GM12873 (cell line): ENCODE results near the gene AKT3.

Experiments
- TF ChIP-seq, protein P1 (sequence below): IDR thresholded peaks from 2 replicates; pipeline ENCODE4 v1.5.1; 2012; ENCODE audit warnings: low read depth, mild to moderate bottlenecking, moderate library complexity, low read length, control low read depth; ENCODE audit not compliant: insufficient read depth; ENCODE audit errors: missing control alignments

AKT3 gene

GRCh38 chr1:243848858-243849420 is 1.1 kb downstream of the AKT3 start:
- TF ChIP-seq, protein P1, sequence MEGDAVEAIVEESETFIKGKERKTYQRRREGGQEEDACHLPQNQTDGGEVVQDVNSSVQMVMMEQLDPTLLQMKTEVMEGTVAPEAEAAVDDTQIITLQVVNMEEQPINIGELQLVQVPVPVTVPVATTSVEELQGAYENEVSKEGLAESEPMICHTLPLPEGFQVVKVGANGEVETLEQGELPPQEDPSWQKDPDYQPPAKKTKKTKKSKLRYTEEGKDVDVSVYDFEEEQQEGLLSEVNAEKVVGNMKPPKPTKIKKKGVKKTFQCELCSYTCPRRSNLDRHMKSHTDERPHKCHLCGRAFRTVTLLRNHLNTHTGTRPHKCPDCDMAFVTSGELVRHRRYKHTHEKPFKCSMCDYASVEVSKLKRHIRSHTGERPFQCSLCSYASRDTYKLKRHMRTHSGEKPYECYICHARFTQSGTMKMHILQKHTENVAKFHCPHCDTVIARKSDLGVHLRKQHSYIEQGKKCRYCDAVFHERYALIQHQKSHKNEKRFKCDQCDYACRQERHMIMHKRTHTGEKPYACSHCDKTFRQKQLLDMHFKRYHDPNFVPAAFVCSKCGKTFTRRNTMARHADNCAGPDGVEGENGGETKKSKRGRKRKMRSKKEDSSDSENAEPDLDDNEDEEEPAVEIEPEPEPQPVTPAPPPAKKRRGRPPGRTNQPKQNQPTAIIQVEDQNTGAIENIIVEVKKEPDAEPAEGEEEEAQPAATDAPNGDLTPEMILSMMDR = no peak

DNA sequence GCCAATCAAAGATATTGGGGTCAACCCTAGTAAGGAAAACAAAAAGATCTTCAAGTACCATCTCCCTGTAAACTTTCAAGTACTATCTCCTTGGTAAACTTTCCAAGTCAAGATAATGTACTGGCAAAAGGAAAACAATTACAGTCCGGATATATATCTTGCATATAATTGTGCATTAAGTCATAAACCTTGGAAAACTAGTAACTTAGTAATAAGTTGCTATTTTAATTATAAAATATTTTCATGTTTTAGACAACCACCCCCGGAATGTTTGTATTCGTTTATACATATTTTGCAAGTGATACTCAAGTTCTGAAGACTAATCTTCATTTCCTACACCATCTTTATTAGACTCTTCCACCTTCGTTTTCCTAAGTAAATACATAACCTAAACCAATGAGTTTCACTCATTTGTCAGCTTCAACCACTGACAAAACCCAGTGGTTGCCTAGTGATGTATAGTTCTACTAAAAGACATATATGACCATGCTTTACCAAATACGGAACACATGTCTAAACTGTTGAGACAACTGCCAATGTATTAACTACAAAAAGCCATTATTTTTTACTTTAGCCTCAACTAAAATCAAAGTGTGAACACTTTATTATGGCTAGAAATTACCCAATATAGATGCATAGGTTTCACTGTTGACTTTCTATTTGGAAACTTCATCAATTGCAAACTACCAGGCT is 1.7 kb downstream of the AKT3 start:
- TF ChIP-seq, protein P1 = no peak

- TF ChIP-seq, protein P1 = no peak
Measured at GRCh38 chr1:243846761-243847160, 3.3 kb downstream of the AKT3 start.

DNA sequence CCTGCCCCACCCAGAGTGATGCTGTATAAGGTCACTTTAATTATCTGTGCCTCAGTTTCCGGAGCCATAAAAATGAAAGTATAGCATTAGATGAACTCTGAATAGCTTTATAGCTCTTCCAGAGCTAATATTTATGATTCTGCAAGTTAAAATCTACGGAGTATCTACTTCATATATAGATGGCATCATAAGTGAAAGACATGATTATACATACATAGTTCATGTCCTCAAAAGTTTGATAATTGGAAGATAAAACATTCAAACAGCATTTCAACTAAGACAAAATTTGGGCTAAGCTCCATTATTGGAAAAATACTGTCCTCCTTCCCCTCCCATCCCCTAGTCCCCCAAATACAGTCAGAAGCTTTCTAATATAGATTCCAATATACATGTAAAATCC is 4.2 kb downstream of the AKT3 start:
- TF ChIP-seq, protein P1 = no peak

DNA sequence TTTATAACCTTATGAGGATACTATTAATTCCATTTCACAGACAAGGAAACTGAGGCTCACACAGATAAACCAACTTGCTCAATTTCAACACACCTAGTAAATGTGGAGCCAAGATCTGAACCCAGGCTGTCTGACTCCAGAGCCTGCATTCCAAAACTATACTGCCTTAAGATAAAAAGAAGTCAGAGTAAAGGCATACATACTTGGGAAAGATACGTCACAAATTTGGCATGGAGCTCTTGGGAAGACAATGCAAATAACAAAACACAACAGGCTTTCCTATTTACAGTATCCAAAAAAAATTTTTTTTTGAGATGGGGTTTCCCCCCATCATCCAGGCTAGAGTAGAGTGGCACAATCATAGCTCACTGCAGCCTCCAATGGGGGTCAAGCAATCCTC is 5.9 kb downstream of the AKT3 start:
- TF ChIP-seq, protein P1 = no peak

- TF ChIP-seq, protein P1 = no peak
Measured at GRCh38 chr1:243842978-243843511, 7.0 kb downstream of the AKT3 start.

DNA sequence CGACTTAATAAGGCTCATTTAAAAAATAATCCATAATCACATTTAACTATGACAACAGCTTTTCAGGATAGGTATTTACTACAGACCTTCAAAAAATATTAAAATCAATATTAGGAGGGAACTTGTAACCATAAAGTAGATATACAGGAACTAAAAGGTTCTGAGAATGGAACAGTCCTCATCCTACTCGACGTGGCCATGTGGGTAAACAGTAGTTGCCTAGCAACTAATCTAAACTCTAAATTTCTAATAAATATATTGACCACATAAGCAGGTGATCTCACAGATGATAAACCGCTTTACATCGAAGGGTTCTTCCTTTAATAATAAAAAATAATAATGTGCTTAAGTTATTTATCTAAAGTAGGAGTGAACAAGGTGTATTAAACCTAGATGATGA is 7.9 kb downstream of the AKT3 start:
- TF ChIP-seq, protein P1 = no peak
